Fibroblast of lung (primary cell): ENCODE measurements around the gene PDZD7. TPM values are rescaled to one million over a fixed set of nuclear protein-coding genes. Genes with fewer than 3 reads are reported as not detected.

ENCODE experiments used
- DNase-seq, 2 donors: peaks; one replicate each; pipeline versions ENCODE4 v3.0.0 to v3.0.0-alpha.2; 2010; ENCODE audit warnings: low read depth in 2 of 2
- H2AFZ ChIP-seq: 2 replicates; pipeline ENCODE4 v1.5.1; 2012; ENCODE audit warnings: low read length, control low read depth, inconsistent platforms
- H3K27ac ChIP-seq: 2 replicates; pipeline ENCODE4 v1.5.1; 2011; ENCODE audit warnings: low read length, control low read depth; ENCODE audit not compliant: insufficient read depth
- H3K27me3 ChIP-seq: 2 replicates; pipeline ENCODE4 v1.5.1; 2011; ENCODE audit warnings: mild to moderate bottlenecking, low read length; ENCODE audit not compliant: control insufficient read depth, insufficient read depth
- H3K36me3 ChIP-seq: 2 replicates; pipeline ENCODE4 v1.5.1; 2011; ENCODE audit warnings: low read length; ENCODE audit not compliant: control insufficient read depth, insufficient read depth
- H3K4me1 ChIP-seq: 2 replicates; pipeline ENCODE4 v1.5.1; 2011; ENCODE audit warnings: low read length; ENCODE audit not compliant: control insufficient read depth, insufficient read depth; ENCODE audit errors: extremely low read depth
- H3K4me2 ChIP-seq: 2 replicates; pipeline ENCODE4 v1.5.1; 2011; ENCODE audit warnings: low read length, control low read depth; ENCODE audit not compliant: insufficient read depth; ENCODE audit errors: extremely low read depth
- H3K4me3 ChIP-seq, 4 experiments: fragments of 200-600 bp in 1 of 4; sonication (generic) in 1 of 4; replicated peaks in 1 of 4; 2 replicates each; pipeline ENCODE4 v1.5.1; 2011 to 2016; ENCODE audit warnings: low read length in 4 of 4, low read depth in 3 of 4, mild to moderate bottlenecking in 3 of 4, control low read depth in 2 of 4, inconsistent platforms in 1 of 4, mixed read lengths in 1 of 4; ENCODE audit not compliant: insufficient read depth in 1 of 4; ENCODE audit errors: control extremely low read depth in 1 of 4
- H3K79me2 ChIP-seq: 2 replicates; pipeline ENCODE4 v1.5.1; 2012; ENCODE audit warnings: mild to moderate bottlenecking, low read length, inconsistent platforms; ENCODE audit not compliant: control insufficient read depth, insufficient read depth
- H3K9ac ChIP-seq: 2 replicates; pipeline ENCODE4 v1.5.1; 2011; ENCODE audit warnings: mild to moderate bottlenecking, low read length, control low read depth; ENCODE audit not compliant: insufficient read depth
- H3K9me3 ChIP-seq: 2 replicates; pipeline ENCODE4 v1.5.1; 2012; ENCODE audit warnings: low read depth, low read length; ENCODE audit not compliant: control insufficient read depth, insufficient read depth
- H4K20me1 ChIP-seq: 2 replicates; pipeline ENCODE4 v1.5.1; 2011; ENCODE audit warnings: low read length; ENCODE audit not compliant: control insufficient read depth, insufficient read depth; ENCODE audit errors: extremely low read depth
- EZH2 ChIP-seq: IDR thresholded peaks from 2 replicates; pipeline ENCODE4 v1.5.1; 2012; ENCODE audit warnings: low read length, control low read depth, mild to moderate bottlenecking; ENCODE audit errors: missing control alignments
- polyA minus RNA-seq: library from RNA; depleted of rRNA, polyadenylated mRNA; stranded (reverse); fragments of >200 nt; gene quantifications from 2 replicates; pipeline ENCODE4 v1.2.3, GENCODE V29; 2011; ENCODE audit warnings: low replicate concordance
- polyA plus RNA-seq, 2 donors: library from polyadenylated mRNA; depleted of rRNA in 1 of 2; stranded (reverse) in 1 of 2; unstranded in 1 of 2; fragments of >200 nt; gene quantifications; 2 replicates each; pipeline ENCODE4 v1.2.1, GENCODE V29; 2011 to 2012; ENCODE audit warnings: missing spikeins in 1 of 2
- total RNA-seq: library from RNA; depleted of rRNA; stranded (reverse); fragments of >200 nt; gene quantifications from 2 replicates; pipeline ENCODE4 v1.2.1, GENCODE V29; 2014
- TF ChIP-seq, protein P1 (sequence below), 2 donors: IDR thresholded peaks in 1 of 2; conservative IDR thresholded peaks in 1 of 2; 1 replicate in 1 of 2; 2 replicates in 1 of 2; pipeline ENCODE4 v1.5.1; 2011 to 2012; ENCODE audit warnings: low read length in 2 of 2, control low read depth in 1 of 2, inconsistent platforms in 1 of 2, low read depth in 1 of 2, mild to moderate bottlenecking in 1 of 2

Gene PDZD7
- 1.3 TPM in 2 replicates for total RNA-seq
- 0.42 and 0.50 TPM in 2 replicates for polyA plus RNA-seq
- polyA plus RNA-seq (2012) = 1.0 and 1.4 TPM in 2 replicates
- 0.08 TPM in 1 of 2 replicates, not detected in the other for polyA minus RNA-seq

GRCh38 chr10:101031128-101031795, at the start of gene PDZD7, which contains the start of gene SFXN3:
Gene PDZD7 (minus strand): TSS chr10:101031129. CDS start chr10:101030219, 910 bp downstream.
Gene SFXN3 (plus strand): TSS chr10:101031234. CDS start chr10:101034695, 3,461 bp downstream.
- Histone ChIP-seq H3K27me3 (no peaks in the 10 kb centered on the region), H3K79me2 (peaks cover 23% of the 10 kb centered on the region), H4K20me1 (no peaks in the 10 kb centered on the region), H3K9me3 (no peaks in the 10 kb centered on the region), H3K4me1 (peaks cover 10% of the 10 kb centered on the region), H2AFZ (peak within 1 kb of the TSS; percentile 61), H3K36me3 (peaks cover 11% of the 10 kb centered on the region), H3K4me3 (peak within 1 kb of the TSS; percentile 51 to 87 (median 78)), H3K9ac (peak within 1 kb of the TSS; percentile 86), H3K4me2 (peak within 1 kb of the TSS; percentile 81), H3K27ac (peak within 1 kb of the TSS; percentile 96)
- peak; percentile 94 to 96 for DNase-seq
- TF ChIP-seq, protein P1, sequence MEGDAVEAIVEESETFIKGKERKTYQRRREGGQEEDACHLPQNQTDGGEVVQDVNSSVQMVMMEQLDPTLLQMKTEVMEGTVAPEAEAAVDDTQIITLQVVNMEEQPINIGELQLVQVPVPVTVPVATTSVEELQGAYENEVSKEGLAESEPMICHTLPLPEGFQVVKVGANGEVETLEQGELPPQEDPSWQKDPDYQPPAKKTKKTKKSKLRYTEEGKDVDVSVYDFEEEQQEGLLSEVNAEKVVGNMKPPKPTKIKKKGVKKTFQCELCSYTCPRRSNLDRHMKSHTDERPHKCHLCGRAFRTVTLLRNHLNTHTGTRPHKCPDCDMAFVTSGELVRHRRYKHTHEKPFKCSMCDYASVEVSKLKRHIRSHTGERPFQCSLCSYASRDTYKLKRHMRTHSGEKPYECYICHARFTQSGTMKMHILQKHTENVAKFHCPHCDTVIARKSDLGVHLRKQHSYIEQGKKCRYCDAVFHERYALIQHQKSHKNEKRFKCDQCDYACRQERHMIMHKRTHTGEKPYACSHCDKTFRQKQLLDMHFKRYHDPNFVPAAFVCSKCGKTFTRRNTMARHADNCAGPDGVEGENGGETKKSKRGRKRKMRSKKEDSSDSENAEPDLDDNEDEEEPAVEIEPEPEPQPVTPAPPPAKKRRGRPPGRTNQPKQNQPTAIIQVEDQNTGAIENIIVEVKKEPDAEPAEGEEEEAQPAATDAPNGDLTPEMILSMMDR (conservative IDR thresholded peaks at IDR 0.05 in 1 of 2, IDR thresholded peaks at IDR 0.05 in 1 of 2; ENCODE audit: low read depth in 1 of 2, low read length in 2 of 2) = no peak
- no peak for TF ChIP-seq EZH2

DNA sequence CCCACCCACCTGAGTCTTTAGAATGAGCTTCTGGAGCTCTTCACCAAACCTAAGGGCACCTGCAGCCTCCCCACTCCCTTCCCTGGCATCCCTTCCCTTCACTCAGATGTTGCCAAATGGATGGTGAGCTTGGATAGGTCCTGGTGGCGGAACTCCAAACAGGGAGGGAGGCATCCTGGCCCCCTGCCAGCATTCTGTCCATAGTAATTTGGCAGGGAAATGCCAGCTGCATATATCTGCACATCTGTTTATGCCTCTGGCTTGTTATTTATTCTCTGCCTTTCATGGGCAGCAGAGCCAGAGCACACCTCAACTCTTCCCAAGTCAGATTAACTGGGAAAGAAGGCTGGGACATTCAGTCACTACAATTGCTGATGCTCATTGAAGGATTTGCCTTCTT, 48.9 kb upstream of the PDZD7 start:
- no peak for TF ChIP-seq EZH2
- Histone ChIP-seq H3K4me2 (no peak overlapping the region), H3K79me2 (no peaks in the 10 kb centered on the region), H3K27me3 (peaks cover 31% of the 10 kb centered on the region), H3K36me3 (no peaks in the 10 kb centered on the region), H4K20me1 (no peaks in the 10 kb centered on the region), H3K4me1 (no peaks in the 10 kb centered on the region), H2AFZ (no peak overlapping the region), H3K9ac (no peak overlapping the region), H3K9me3 (no peaks in the 10 kb centered on the region), H3K4me3 (no peak overlapping the region), H3K27ac (no peak overlapping the region)
- DNase-seq = no peak

GRCh38 chr10:101076630-101077029, 45.7 kb upstream of the PDZD7 start:
- no peak for TF ChIP-seq EZH2
- TF ChIP-seq, protein P1 (conservative IDR thresholded peaks at IDR 0.05 in 1 of 2, IDR thresholded peaks at IDR 0.05 in 1 of 2; ENCODE audit: low read depth in 1 of 2, low read length in 2 of 2) = no peak
- H3K4me3 ChIP-seq = no peak overlapping the region
- H3K9me3 ChIP-seq = no peaks in the 10 kb centered on the region
- no peaks in the 10 kb centered on the region for H3K36me3 ChIP-seq
- no peaks in the 10 kb centered on the region for H4K20me1 ChIP-seq
- H3K4me1 ChIP-seq = no peaks in the 10 kb centered on the region
- no peak overlapping the region for H2AFZ ChIP-seq
- H3K79me2 ChIP-seq = no peaks in the 10 kb centered on the region
- DNase-seq = no peak
- H3K27me3 ChIP-seq = peaks cover 46% of the 10 kb centered on the region
- no peak overlapping the region for H3K4me2 ChIP-seq
- H3K27ac ChIP-seq = no peak overlapping the region
- H3K9ac ChIP-seq = no peak overlapping the region
